GM23338 (cell line): ENCODE results near the gene NRDE2. TPM values are rescaled to one million over a fixed set of nuclear protein-coding genes. Genes with fewer than 3 reads are reported as not detected.

ENCODE experiments used
- ATAC-seq: fragments of 200-7000 bp; cut with Tn5 transposase; 3 replicates; pipeline ENCODE4 v1.9.1; 2020
- DNase-seq: peaks from one replicate; pipeline ENCODE4 v3.0.0-alpha.2; 2015; ENCODE audit warnings: low spot score
- H2AFZ ChIP-seq: fragments of 200-600 bp; sonication (generic); 2 replicates; pipeline ENCODE4 v1.8.0; 2016; ENCODE audit warnings: antibody characterized with exemption, mild to moderate bottlenecking, moderate library complexity
- H3F3A ChIP-seq: fragments of 200-600 bp; sonication (generic); replicated peaks from 2 replicates; pipeline ENCODE4 v1.8.0; 2017; ENCODE audit warnings: antibody characterized with exemption, mixed run types, low read depth
- H3K27ac ChIP-seq: fragments of 200-600 bp; sonication (generic); 2 replicates; pipeline ENCODE4 v1.6.1; 2016; ENCODE audit warnings: low read depth
- H3K27me3 ChIP-seq: fragments of 200-600 bp; sonication (generic); 2 replicates; pipeline ENCODE4 v1.8.0; 2016; ENCODE audit warnings: mild to moderate bottlenecking, mixed run types, moderate library complexity; ENCODE audit not compliant: insufficient read depth
- H3K36me3 ChIP-seq: fragments of 200-600 bp; sonication (generic); 2 replicates; pipeline ENCODE4 v1.8.0; 2016; ENCODE audit warnings: mild to moderate bottlenecking; ENCODE audit not compliant: insufficient read depth
- H3K4me1 ChIP-seq: fragments of 200-600 bp; sonication (generic); 2 replicates; pipeline ENCODE4 v1.8.0; 2016; ENCODE audit warnings: mild to moderate bottlenecking, moderate library complexity; ENCODE audit not compliant: insufficient read depth
- H3K4me2 ChIP-seq: fragments of 200-600 bp; sonication (generic); 2 replicates; pipeline ENCODE4 v1.7.1; 2017; ENCODE audit warnings: mixed run types
- H3K4me3 ChIP-seq: fragments of 200-600 bp; sonication (generic); 2 replicates; pipeline ENCODE4 v1.6.1; 2016; ENCODE audit warnings: mixed run types
- H3K79me2 ChIP-seq: fragments of 200-600 bp; sonication (generic); replicated peaks from 2 replicates; pipeline ENCODE4 v1.8.0; 2017; ENCODE audit warnings: mild to moderate bottlenecking; ENCODE audit not compliant: insufficient read depth
- H3K9me2 ChIP-seq: fragments of 200-600 bp; sonication (generic); 2 replicates; pipeline ENCODE4 v1.8.0; 2017; ENCODE audit not compliant: insufficient read depth
- H4K20me1 ChIP-seq: fragments of 200-600 bp; sonication (generic); replicated peaks from 2 replicates; pipeline ENCODE4 v1.8.0; 2017; ENCODE audit warnings: mild to moderate bottlenecking; ENCODE audit not compliant: insufficient read depth
- H3K27ac Mint-ChIP-seq: 2 replicates; pipeline ENCODE4 v1.8.0; 2020; ENCODE audit warnings: inconsistent platforms, mild to moderate bottlenecking, moderate library complexity, mixed read lengths
- H3K27me3 Mint-ChIP-seq: 3 replicates; pipeline ENCODE4 v1.8.0; 2022; ENCODE audit warnings: low read depth, mild to moderate bottlenecking, moderate library complexity, mixed read lengths, inconsistent platforms; ENCODE audit not compliant: insufficient read depth, poor library complexity
- H3K36me3 Mint-ChIP-seq: 3 replicates; pipeline ENCODE4 v1.8.0; 2021; ENCODE audit warnings: low read depth, mild to moderate bottlenecking, inconsistent platforms, moderate library complexity, mixed read lengths
- H3K4me1 Mint-ChIP-seq: 3 replicates; pipeline ENCODE4 v1.8.0; 2020; ENCODE audit warnings: mild to moderate bottlenecking, inconsistent platforms, mixed read lengths
- H3K4me3 Mint-ChIP-seq: 3 replicates; pipeline ENCODE4 v1.8.0; 2021; ENCODE audit warnings: moderate library complexity, mild to moderate bottlenecking, inconsistent platforms, mixed read lengths
- H3K9me3 Mint-ChIP-seq: 3 replicates; pipeline ENCODE4 v1.8.0; 2020; ENCODE audit warnings: moderate library complexity, mild to moderate bottlenecking, inconsistent platforms, mixed read lengths
- CTCF ChIP-seq, 2 experiments: fragments of 200-600 bp in 1 of 2; sonication (generic) in 1 of 2; conservative IDR thresholded peaks; 2 replicates each; pipeline versions ENCODE4 v1.5.1 to v1.6.1; 2016 to 2017; ENCODE audit warnings: antibody characterized with exemption in 2 of 2, low read depth in 2 of 2, mild to moderate bottlenecking in 2 of 2, moderate library complexity in 1 of 2
- EZH2phosphoT487 ChIP-seq: fragments of 200-600 bp; sonication (generic); IDR thresholded peaks from one replicate; pipeline ENCODE4 v1.8.1; 2018; ENCODE audit warnings: antibody characterized with exemption; ENCODE audit not compliant: unreplicated experiment
- JUNB ChIP-seq: IDR thresholded peaks from one replicate; pipeline ENCODE4 v1.6.1; 2016; ENCODE audit warnings: antibody characterized with exemption; ENCODE audit not compliant: unreplicated experiment
- NANOG ChIP-seq: IDR thresholded peaks from 2 replicates; pipeline ENCODE4 v1.6.1; 2016; ENCODE audit warnings: antibody characterized with exemption, borderline replicate concordance
- POLR2AphosphoS5 ChIP-seq: IDR thresholded peaks from 2 replicates; pipeline ENCODE4 v1.6.1; 2016; ENCODE audit warnings: antibody characterized with exemption, low read depth
- STAT1 ChIP-seq: IDR thresholded peaks from one replicate; pipeline ENCODE4 v1.6.1; 2016; ENCODE audit warnings: antibody characterized with exemption; ENCODE audit not compliant: unreplicated experiment
- ZNF114 ChIP-seq: fragments of 250-450 bp; sonication (Bioruptor Pico); IDR thresholded peaks from 2 replicates; pipeline ENCODE4 v1.5.0; 2020; ENCODE audit warnings: mild to moderate bottlenecking, moderate library complexity
- ZNF331 ChIP-seq: fragments of 250-450 bp; sonication (Bioruptor Pico); IDR thresholded peaks from 2 replicates; pipeline ENCODE4 v1.5.0; 2020; ENCODE audit warnings: low read depth, mild to moderate bottlenecking, moderate library complexity
- ZNF462 ChIP-seq: fragments of 250-450 bp; sonication (Bioruptor Pico); IDR thresholded peaks from 2 replicates; pipeline ENCODE4 v1.5.0; 2020; ENCODE audit warnings: mild to moderate bottlenecking, moderate library complexity
- polyA plus RNA-seq: library from polyadenylated mRNA; unstranded; fragments of >200 nt; fragmentation: Nextera tagmentation; extraction: Ambion mirVana; gene quantifications from 2 replicates; pipeline ENCODE4 v1.2.1, GENCODE V29; 2016
- total RNA-seq: library from RNA; depleted of rRNA; stranded (reverse); fragments of >200 nt; shearing (Covaris generic); gene quantifications from 2 replicates; pipeline ENCODE4 v1.2.3, GENCODE V29; 2014

NRDE2 gene
- total and polyA plus RNA-seq, 2 experiments from 2014 or later, result 9.8 to 20.6 TPM

DNA sequence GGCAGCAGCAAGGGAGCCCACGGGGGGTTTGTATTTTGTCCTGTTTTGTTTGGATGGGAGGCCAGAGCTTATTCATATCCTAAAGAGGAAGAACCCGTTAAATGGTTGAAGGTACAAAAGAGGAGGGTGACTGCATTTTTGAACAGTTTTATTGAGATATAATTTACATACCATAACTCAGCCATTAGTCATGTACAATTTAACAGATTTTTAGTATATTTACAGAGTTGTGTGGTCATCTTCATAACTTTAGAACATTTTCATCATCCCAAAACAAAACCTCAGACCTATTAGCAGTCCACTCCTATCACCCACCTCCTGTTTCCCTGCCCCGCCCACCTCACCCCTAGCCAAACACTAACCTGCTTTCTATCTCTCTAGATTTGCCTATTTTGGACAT, 12.6 kb downstream of the NRDE2 start (continued):
- TF ChIP-seq ZNF462, result no peak
- TF ChIP-seq CTCF (conservative IDR thresholded peaks at IDR 0.05; ENCODE audit: low read depth in 2 of 2), result no peak
- no peak for TF ChIP-seq EZH2phosphoT487
- TF ChIP-seq STAT1, result no peak
- TF ChIP-seq NANOG, result no peak

- peaks cover 15% of the 10 kb centered on the region for H3K79me2 ChIP-seq
- H3K27me3 ChIP-seq, result no peaks in the 10 kb centered on the region
- no peaks in the 10 kb centered on the region for H3F3A ChIP-seq
- no peak for DNase-seq
- no peak overlapping the region for H3K4me2 ChIP-seq
- H3K4me1 ChIP-seq, result no peaks in the 10 kb centered on the region
- no peak for ATAC-seq
- H3K4me3 ChIP-seq, result no peak overlapping the region
- H4K20me1 ChIP-seq, result peaks cover 6% of the 10 kb centered on the region
- no peaks in the 10 kb centered on the region; the same call in 1 of the 2 replicates for H3K36me3 ChIP-seq
- H3K27ac ChIP-seq, result no peak overlapping the region
- no peak overlapping the region for H3K4me3 Mint-ChIP-seq
- H3K27me3 Mint-ChIP-seq, result peaks cover 2% of the 10 kb centered on the region
- H2AFZ ChIP-seq, result no peak overlapping the region
- H3K9me3 Mint-ChIP-seq, result no peaks in the 10 kb centered on the region
- H3K9me2 ChIP-seq, result no peaks in the 10 kb centered on the region
- H3K27ac Mint-ChIP-seq, result no peak overlapping the region
- H3K36me3 Mint-ChIP-seq, result peaks cover 21% of the 10 kb centered on the region
- H3K4me1 Mint-ChIP-seq, result no peaks in the 10 kb centered on the region
- TF ChIP-seq ZNF331 (CRISPR knock-in tag), result no peak
- TF ChIP-seq ZNF114 (CRISPR knock-in tag), result no peak
- no peak for TF ChIP-seq POLR2AphosphoS5
- TF ChIP-seq JUNB, result no peak
- TF ChIP-seq ZNF462, result no peak
Measured at GRCh38 chr14:90318016-90318415, 13.7 kb downstream of the NRDE2 start.
